HepG2 (cell line): ENCODE measurements around the gene ITIH2. TPM values are rescaled to one million over a fixed set of nuclear protein-coding genes. Genes with fewer than 3 reads are reported as not detected.
A peak's percentile ranks its signal among the peaks of the same experiment; 100 is the strongest.

Source experiments
- HNF4G ChIP-seq, 2 experiments: sonication (generic) in 1 of 2; formaldehyde crosslinking in 1 of 2; IDR thresholded peaks; 2 replicates each; pipeline versions ENCODE4 v1.4.0 to v1.6.1; 2011 to 2020; ENCODE audit warnings: borderline replicate concordance in 2 of 2, low read depth in 2 of 2, mild to moderate bottlenecking in 2 of 2, low read length in 1 of 2, missing genetic modification reagents in 1 of 2, moderate library complexity in 1 of 2
- HOXA3 ChIP-seq: sonication (generic); formaldehyde crosslinking; IDR thresholded peaks from 2 replicates; pipeline ENCODE4 v1.5.0; 2020; ENCODE audit warnings: missing genetic modification reagents
- IKZF1 ChIP-seq: fragments of 450-650 bp; IDR thresholded peaks from 2 replicates; pipeline ENCODE4 v1.7.1; 2016
- MIXL1 ChIP-seq: IDR thresholded peaks from 2 replicates; pipeline ENCODE4 v1.6.1; 2016
- NFE2L1 ChIP-seq: sonication (generic); formaldehyde crosslinking; IDR thresholded peaks from 2 replicates; pipeline ENCODE4 v1.4.0; 2020; ENCODE audit warnings: missing genetic modification reagents, mild to moderate bottlenecking, borderline replicate concordance
- NFKB2 ChIP-seq: sonication (generic); formaldehyde crosslinking; IDR thresholded peaks from 2 replicates; pipeline ENCODE4 v1.4.0; 2020; ENCODE audit warnings: missing genetic modification reagents, borderline replicate concordance
- PCBP2 ChIP-seq: fragments of 200-400 bp; formaldehyde crosslinking; optimal IDR thresholded peaks from 2 replicates; pipeline ENCODE3; 2018; ENCODE audit warnings: low read length, low read depth; ENCODE audit not compliant: poor library complexity, severe bottlenecking
- SIX4 ChIP-seq: sonication (generic); formaldehyde crosslinking; IDR thresholded peaks from 2 replicates; pipeline ENCODE4 v1.4.0; 2020; ENCODE audit warnings: missing genetic modification reagents
- SOX6 ChIP-seq, 2 experiments: fragments of 450-650 bp in 1 of 2; sonication (generic) in 1 of 2; formaldehyde crosslinking in 1 of 2; IDR thresholded peaks; 2 replicates each; pipeline versions ENCODE4 v1.4.0 to v1.6.1; 2017 to 2020; ENCODE audit warnings: antibody characterized with exemption in 1 of 2, mild to moderate bottlenecking in 1 of 2, missing genetic modification reagents in 1 of 2
- ZKSCAN8 ChIP-seq: IDR thresholded peaks from 2 replicates; pipeline ENCODE4 v1.6.1; 2016; ENCODE audit warnings: borderline replicate concordance, missing genetic modification reagents, missing compliant biosample characterization
- ZNF160 ChIP-seq: sonication (generic); formaldehyde crosslinking; IDR thresholded peaks from 2 replicates; pipeline ENCODE4 v1.8.0; 2022; ENCODE audit warnings: mild to moderate bottlenecking, inconsistent platforms, missing genetic modification reagents
- ZNF263 ChIP-seq: sonication (generic); formaldehyde crosslinking; IDR thresholded peaks from 2 replicates; pipeline ENCODE4 v1.4.0; 2020; ENCODE audit warnings: missing genetic modification reagents
- ZNF451 ChIP-seq: sonication (generic); formaldehyde crosslinking; IDR thresholded peaks from 2 replicates; pipeline ENCODE4 v1.5.0; 2020; ENCODE audit warnings: mild to moderate bottlenecking, missing genetic modification reagents
- ZNF598 ChIP-seq: sonication (generic); formaldehyde crosslinking; IDR thresholded peaks from 2 replicates; pipeline ENCODE4 v1.5.1; 2020; ENCODE audit warnings: mild to moderate bottlenecking, missing genetic modification reagents, borderline replicate concordance
- ZNF670 ChIP-seq: sonication (generic); formaldehyde crosslinking; IDR thresholded peaks from 2 replicates; pipeline ENCODE4 v1.8.0; 2022; ENCODE audit warnings: mild to moderate bottlenecking, missing genetic modification reagents, borderline replicate concordance
- ZNF749 ChIP-seq: sonication (generic); formaldehyde crosslinking; IDR thresholded peaks from 2 replicates; pipeline ENCODE4 v1.8.0; 2022; ENCODE audit warnings: mild to moderate bottlenecking, missing genetic modification reagents, moderate library complexity, borderline replicate concordance
- ZNF891 ChIP-seq: sonication (generic); formaldehyde crosslinking; IDR thresholded peaks from 2 replicates; pipeline ENCODE4 v1.5.0; 2020; ENCODE audit warnings: mild to moderate bottlenecking, missing genetic modification reagents
- ZSCAN25 ChIP-seq: sonication (generic); formaldehyde crosslinking; IDR thresholded peaks from 2 replicates; pipeline ENCODE4 v1.8.0; 2022; ENCODE audit warnings: mild to moderate bottlenecking, missing genetic modification reagents
- polyA plus RNA-seq, 8 experiments: library from polyadenylated mRNA; depleted of rRNA in 3 of 8; stranded (reverse) in 7 of 8; unstranded in 1 of 8; fragments of >200 nt; fragmentation: Illumina TruSeq in 4 of 8; extraction: Trizol in 4 of 8; gene quantifications; 2 replicates each; pipeline versions ENCODE4 v1.2.1 to v1.2.3, GENCODE V29; 2011 to 2016; ENCODE audit warnings: low read depth in 4 of 8, missing spikeins in 1 of 8, mixed read lengths in 1 of 8; ENCODE audit not compliant: insufficient read depth in 1 of 8
- total RNA-seq, 5 experiments: library from RNA; depleted of rRNA; stranded (reverse); fragments of >200 nt; fragmentation: Illumina TruSeq; extraction: Trizol; gene quantifications; 2 replicates each; pipeline ENCODE4 v1.2.3, GENCODE V29; 2016; ENCODE audit warnings: low read depth in 1 of 5
- TF ChIP-seq, protein P1 (sequence below): sonication (generic); formaldehyde crosslinking; IDR thresholded peaks from 2 replicates; pipeline ENCODE4 v1.4.0; 2020; ENCODE audit warnings: missing genetic modification reagents
- TF ChIP-seq, protein P2 (sequence below): sonication (generic); formaldehyde crosslinking; IDR thresholded peaks from 2 replicates; pipeline ENCODE4 v1.5.0; 2020; ENCODE audit warnings: mild to moderate bottlenecking, low read depth, missing genetic modification reagents, borderline replicate concordance
- TF ChIP-seq, protein P3 (sequence below): sonication (generic); formaldehyde crosslinking; IDR thresholded peaks from 2 replicates; pipeline ENCODE4 v1.4.0; 2020; ENCODE audit warnings: missing genetic modification reagents, borderline replicate concordance

The ITIH2 gene
- total and polyA plus RNA-seq, 2 of the 13 experiments (the other 11 are each of a cell fraction or from before 2014, with no cell fraction given) = 1,197 to 1,427 TPM

DNA sequence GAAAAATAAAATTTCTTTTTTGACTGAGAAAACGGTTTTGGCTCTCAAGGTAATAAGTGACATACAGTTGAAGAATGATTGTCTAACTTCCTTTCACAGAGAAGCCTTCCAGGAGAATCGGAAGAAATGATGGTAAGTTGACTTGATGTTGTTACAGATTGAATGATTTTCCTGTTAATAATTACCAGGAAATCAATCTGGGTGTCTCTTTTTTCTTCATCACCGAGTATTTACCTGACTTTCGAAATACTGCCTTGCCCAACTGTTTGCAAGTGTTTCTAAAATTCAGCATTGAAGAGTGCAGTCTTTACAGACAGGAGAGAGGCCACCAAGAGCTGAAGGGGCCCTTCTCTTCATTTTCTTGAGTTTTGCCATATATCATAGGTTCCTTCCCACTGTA, 4.0 kb downstream of the ITIH2 start (continued):
- no peak for TF ChIP-seq ZNF670 (CRISPR knock-in tag)
- peak; percentile 66; the same call in 1 of the 2 replicates for TF ChIP-seq HNF4G (IDR thresholded peaks at IDR 0.05; ENCODE audit: borderline replicate concordance, low read depth, low read length)
- no peak for TF ChIP-seq HNF4G (CRISPR knock-in tag; IDR thresholded peaks at IDR 0.05; ENCODE audit: borderline replicate concordance, low read depth)
- TF ChIP-seq, protein P1, sequence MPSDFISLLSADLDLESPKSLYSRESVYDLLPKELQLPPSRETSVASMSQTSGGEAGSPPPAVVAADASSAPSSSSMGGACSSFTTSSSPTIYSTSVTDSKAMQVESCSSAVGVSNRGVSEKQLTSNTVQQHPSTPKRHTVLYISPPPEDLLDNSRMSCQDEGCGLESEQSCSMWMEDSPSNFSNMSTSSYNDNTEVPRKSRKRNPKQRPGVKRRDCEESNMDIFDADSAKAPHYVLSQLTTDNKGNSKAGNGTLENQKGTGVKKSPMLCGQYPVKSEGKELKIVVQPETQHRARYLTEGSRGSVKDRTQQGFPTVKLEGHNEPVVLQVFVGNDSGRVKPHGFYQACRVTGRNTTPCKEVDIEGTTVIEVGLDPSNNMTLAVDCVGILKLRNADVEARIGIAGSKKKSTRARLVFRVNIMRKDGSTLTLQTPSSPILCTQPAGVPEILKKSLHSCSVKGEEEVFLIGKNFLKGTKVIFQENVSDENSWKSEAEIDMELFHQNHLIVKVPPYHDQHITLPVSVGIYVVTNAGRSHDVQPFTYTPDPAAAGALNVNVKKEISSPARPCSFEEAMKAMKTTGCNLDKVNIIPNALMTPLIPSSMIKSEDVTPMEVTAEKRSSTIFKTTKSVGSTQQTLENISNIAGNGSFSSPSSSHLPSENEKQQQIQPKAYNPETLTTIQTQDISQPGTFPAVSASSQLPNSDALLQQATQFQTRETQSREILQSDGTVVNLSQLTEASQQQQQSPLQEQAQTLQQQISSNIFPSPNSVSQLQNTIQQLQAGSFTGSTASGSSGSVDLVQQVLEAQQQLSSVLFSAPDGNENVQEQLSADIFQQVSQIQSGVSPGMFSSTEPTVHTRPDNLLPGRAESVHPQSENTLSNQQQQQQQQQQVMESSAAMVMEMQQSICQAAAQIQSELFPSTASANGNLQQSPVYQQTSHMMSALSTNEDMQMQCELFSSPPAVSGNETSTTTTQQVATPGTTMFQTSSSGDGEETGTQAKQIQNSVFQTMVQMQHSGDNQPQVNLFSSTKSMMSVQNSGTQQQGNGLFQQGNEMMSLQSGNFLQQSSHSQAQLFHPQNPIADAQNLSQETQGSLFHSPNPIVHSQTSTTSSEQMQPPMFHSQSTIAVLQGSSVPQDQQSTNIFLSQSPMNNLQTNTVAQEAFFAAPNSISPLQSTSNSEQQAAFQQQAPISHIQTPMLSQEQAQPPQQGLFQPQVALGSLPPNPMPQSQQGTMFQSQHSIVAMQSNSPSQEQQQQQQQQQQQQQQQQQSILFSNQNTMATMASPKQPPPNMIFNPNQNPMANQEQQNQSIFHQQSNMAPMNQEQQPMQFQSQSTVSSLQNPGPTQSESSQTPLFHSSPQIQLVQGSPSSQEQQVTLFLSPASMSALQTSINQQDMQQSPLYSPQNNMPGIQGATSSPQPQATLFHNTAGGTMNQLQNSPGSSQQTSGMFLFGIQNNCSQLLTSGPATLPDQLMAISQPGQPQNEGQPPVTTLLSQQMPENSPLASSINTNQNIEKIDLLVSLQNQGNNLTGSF = no peak
- TF ChIP-seq ZNF598 (CRISPR knock-in tag) = no peak
- TF ChIP-seq ZNF891 (CRISPR knock-in tag) = no peak
- TF ChIP-seq, protein P2, sequence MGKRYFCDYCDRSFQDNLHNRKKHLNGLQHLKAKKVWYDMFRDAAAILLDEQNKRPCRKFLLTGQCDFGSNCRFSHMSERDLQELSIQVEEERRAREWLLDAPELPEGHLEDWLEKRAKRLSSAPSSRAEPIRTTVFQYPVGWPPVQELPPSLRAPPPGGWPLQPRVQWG = no peak
- TF ChIP-seq, protein P3, sequence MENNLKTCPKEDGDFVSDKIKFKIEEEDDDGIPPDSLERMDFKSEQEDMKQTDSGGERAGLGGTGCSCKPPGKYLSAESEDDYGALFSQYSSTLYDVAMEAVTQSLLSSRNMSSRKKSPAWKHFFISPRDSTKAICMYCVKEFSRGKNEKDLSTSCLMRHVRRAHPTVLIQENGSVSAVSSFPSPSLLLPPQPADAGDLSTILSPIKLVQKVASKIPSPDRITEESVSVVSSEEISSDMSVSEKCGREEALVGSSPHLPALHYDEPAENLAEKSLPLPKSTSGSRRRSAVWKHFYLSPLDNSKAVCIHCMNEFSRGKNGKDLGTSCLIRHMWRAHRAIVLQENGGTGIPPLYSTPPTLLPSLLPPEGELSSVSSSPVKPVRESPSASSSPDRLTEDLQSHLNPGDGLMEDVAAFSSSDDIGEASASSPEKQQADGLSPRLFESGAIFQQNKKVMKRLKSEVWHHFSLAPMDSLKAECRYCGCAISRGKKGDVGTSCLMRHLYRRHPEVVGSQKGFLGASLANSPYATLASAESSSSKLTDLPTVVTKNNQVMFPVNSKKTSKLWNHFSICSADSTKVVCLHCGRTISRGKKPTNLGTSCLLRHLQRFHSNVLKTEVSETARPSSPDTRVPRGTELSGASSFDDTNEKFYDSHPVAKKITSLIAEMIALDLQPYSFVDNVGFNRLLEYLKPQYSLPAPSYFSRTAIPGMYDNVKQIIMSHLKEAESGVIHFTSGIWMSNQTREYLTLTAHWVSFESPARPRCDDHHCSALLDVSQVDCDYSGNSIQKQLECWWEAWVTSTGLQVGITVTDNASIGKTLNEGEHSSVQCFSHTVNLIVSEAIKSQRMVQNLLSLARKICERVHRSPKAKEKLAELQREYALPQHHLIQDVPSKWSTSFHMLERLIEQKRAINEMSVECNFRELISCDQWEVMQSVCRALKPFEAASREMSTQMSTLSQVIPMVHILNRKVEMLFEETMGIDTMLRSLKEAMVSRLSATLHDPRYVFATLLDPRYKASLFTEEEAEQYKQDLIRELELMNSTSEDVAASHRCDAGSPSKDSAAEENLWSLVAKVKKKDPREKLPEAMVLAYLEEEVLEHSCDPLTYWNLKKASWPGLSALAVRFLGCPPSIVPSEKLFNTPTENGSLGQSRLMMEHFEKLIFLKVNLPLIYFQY (CRISPR knock-in tag) = no peak
- TF ChIP-seq ZNF263 (CRISPR knock-in tag) = no peak
- no peak for TF ChIP-seq PCBP2
- no peak; the same call in 1 of the 2 replicates for TF ChIP-seq ZNF160 (CRISPR knock-in tag)
- TF ChIP-seq ZNF451 (CRISPR knock-in tag) = no peak
- no peak for TF ChIP-seq ZNF749 (CRISPR knock-in tag)
- TF ChIP-seq SIX4 (CRISPR knock-in tag) = peak; percentile 87
- peak; percentile 90; the same call in 1 of the 2 replicates for TF ChIP-seq ZKSCAN8 (CRISPR knock-in tag)
- TF ChIP-seq IKZF1 = no peak
- TF ChIP-seq NFKB2 (CRISPR knock-in tag) = no peak
- TF ChIP-seq HOXA3 (CRISPR knock-in tag) = peak; percentile 23; the same call in 1 of the 2 replicates
- TF ChIP-seq NFE2L1 (CRISPR knock-in tag) = no peak
- TF ChIP-seq SOX6 (IDR thresholded peaks at IDR 0.05) = no peak
- peak; percentile 97 for TF ChIP-seq SOX6 (CRISPR knock-in tag; IDR thresholded peaks at IDR 0.05)
- TF ChIP-seq ZSCAN25 = no peak
- TF ChIP-seq MIXL1 (CRISPR knock-in tag) = peak; percentile 89
